Ramos (cell line): Measurements from ENCODE around the gene SEMA4A.
"Not testable (repeated sequence)": the region's sequence is repeated elsewhere in the genome, so short reads cannot be mapped to it uniquely, and the experiment has no call there.

Source experiments
- in situ Hi-C: fragments of 300-500 bp; cut with MboI; formaldehyde crosslinking; loops from one replicate; pipeline ENCODE4 v1.14.3; 2022; ENCODE audit warnings: low sequenced_read_pairs; ENCODE audit not compliant: unreplicated experiment

Gene SEMA4A

GRCh38 chr1:156118177-156118868 is 35.1 kb upstream of the SEMA4A start:
- in situ Hi-C loops = no loop called here

- in situ Hi-C loops = no loop called here
Observed at GRCh38 chr1:156119503-156120209, 33.7 kb upstream of the SEMA4A start.

DNA sequence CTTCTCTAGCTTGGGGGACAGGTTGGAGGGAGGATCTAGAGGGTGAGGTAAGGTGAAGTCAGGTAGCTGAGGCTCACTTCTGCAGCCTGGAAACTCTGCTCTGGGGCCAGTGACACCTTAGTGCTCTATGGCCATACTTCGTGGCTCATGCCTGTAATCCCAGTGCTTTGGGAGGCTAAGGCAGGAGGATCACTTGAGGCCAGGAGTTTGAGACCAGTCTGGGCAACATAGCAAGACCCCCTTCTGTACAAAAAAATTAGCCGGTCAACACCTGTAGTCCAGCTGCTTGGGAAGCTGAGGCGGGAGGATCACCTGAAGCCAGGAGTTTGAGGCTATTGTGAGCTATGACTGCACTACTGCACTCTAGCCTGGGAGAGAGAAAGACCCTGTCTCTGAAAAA is 33.1 kb upstream of the SEMA4A start:
- in situ Hi-C loops = no loop called here

GRCh38 chr1:156121005-156121404 is 32.4 kb upstream of the SEMA4A start:
- in situ Hi-C loops = not testable (repeated sequence)

DNA sequence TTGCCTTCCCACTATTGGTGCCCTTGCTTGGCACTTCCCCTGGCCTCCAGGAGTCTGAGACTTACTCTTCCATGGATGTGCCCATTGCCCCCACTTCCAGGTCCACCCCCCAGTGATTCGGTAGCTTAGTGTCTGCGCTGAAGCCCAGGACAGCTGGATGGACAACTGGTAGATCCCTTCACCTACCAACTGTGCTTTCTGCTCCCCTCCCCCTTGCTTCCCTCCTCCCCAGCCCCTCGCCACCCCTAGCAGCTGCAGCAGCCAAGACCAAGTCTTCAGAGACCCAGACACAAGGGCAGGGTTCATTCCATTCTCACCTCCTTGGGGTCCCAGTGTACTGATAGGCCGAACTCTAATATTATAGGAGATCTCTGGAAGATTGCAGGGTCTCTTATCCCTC is 31.9 kb upstream of the SEMA4A start:
- in situ Hi-C loops = no loop called here

GRCh38 chr1:156122086-156122485 is 31.3 kb upstream of the SEMA4A start:
- in situ Hi-C loops = no loop called here

GRCh38 chr1:156122519-156123355 is 30.6 kb upstream of the SEMA4A start:
- in situ Hi-C loops = no loop called here

GRCh38 chr1:156123356-156124196 is 29.8 kb upstream of the SEMA4A start:
- in situ Hi-C loops = no loop called here

- in situ Hi-C loops = no loop called here
Observed at GRCh38 chr1:156124557-156125483, 28.6 kb upstream of the SEMA4A start.

DNA sequence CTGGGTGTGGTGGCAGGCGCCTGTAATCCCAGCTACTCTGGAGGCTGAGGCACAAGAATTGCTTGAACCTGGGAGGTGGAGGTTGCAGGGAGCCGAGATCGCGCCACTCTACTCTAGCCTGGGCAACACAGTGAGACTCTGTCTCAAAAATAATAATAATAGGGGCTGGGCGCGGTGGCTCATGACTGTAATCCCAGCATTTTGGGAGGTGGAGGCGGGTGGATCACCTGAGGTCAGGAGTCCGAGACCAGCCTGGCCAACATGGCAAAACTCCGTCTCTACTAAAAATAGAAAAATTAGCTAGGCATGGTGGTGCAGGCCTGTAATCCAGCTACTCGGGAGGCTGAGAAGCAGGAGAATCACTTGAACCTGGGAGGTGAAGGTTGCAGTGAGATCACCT is 27.8 kb upstream of the SEMA4A start:
- in situ Hi-C loops = not testable (repeated sequence)

DNA sequence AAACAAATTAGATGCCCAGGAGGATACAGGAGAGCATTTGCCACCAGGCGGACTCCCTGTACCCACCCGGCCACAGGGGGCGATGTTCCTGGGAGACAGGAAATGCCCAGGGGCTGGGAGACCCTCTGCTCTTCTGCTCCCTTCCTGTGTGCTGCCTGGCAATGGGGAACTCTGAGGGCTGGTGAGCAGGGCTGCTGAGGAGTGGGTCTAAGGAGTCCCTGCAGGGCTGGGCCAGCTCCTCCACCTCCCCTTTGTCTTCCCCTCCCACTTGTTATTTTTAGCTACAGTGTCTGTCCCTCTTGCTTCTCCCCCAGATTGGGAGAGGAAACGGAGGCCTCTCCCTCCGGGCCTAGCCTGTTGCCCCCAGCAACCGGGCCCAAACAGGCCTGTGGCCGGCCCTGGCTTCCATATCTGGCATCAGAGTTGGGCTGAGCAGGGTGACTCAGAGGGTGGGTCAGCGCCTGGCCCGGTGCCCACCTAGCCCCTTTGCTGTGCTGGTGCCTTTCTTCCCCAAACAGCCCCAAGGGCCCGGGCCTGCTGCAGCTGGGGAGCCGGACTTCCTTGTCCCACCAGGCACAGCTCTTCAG is 27.2 kb upstream of the SEMA4A start:
- in situ Hi-C loops = no loop called here

DNA sequence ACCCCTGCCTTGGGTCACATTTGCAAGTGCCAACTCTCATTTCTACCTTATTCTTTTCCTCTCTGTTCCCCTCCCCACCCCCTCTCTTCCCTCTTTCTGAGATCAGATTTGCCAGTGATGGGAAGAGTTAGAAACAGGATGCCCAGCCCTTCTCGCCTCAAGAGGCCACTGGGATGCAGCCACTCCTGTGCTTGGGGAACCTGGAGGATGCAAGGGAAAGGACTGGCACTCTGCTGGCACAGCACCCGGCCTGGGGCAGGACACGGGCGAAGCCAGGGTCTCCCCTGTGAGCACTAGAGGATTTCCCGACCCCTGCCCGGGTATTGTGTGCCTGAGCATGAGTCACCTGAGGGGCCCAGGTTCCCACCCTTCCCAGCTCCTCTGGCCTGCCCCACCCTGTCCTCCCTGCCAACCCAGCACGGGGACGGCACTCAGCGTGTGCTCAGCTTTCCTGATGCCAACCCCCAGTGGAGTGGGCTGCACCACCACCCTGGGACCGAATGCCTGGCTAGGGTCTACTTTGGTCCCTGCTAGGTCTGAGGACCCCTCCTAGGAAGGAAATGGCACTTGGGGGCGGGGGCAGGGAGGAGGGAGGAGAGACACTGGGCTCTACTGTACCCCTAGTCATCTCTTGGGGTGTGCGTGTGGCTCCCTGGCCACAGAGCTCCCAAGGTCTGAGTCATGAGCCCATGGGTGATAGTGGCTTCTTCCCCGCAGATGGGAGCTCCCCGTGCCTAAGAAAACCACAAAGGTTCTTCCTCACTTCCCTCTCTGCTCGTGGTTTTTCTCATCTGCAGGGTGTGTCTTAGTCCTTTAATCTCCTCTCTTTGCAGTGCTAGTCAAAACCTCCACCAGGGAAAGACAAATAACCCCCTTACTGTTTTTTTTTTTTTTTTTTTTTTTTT is 26.5 kb upstream of the SEMA4A start:
- in situ Hi-C loops = no loop called here

DNA sequence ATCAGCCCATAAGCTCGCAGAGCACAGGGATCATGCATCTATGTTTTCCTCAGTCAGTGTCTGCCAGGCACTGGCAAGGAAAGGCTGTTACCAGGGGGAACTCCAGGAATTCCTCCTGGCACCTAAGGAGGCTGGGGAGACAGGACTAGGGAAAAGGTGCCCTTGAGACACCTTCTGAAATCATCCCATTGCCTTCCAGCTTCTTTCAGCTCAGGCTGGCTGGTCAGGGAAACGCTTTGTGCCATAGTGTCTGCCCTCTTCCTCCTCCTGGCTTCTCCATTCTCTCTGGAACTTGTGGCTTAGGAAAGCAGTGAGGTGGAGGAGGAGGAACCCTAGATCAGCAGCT is 25.1 kb upstream of the SEMA4A start:
- in situ Hi-C loops = no loop called here

GRCh38 chr1:156128654-156129597 is 24.5 kb upstream of the SEMA4A start:
- in situ Hi-C loops = no loop called here

DNA sequence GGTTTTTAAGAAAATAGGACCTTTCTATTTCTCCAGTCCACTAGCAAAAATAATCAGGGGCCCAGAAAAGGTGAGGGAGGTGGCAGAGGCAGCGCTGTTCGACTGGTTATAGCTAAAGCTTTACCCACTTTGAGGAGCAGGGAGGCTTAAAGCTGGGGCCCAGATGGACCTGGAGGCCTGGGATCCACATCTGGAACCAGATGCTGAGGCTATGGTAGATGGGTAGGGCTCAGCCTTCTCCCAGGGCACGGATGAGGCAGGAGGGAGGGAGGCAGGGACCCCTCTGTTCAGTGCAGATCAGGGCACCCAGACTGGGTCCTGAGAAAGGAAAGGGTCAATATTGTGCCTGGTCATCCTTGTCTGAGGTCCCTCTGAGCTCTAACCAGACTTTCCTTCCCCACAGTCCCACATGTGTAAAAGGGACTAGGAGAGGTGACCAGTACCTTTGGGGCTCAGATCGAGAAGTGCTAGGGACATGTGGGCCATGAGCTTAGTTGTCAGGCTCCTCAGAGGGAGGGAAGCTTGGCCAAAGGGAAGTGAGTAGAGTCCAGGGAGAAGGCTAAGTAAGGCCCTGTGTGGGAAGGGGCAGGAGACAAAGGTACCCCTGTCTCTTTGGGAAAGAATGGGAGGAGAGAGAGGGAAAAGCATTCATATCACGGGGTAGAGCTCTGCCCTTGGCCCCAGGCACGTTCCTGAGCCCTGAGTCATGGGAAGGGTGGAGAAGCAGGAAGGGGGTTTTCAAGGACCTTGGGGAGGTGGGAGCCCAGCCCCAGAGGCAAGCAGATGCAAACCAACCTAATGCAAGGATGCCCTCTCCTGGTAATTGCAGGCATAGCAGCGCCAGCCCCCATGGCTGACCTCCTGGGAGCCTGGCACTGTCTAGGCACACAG is 23.5 kb upstream of the SEMA4A start:
- in situ Hi-C loops = loop anchor here (5.0 kb wide), 1 partner anchor 38 kb away; no protein-coding TSS in a partner anchor

DNA sequence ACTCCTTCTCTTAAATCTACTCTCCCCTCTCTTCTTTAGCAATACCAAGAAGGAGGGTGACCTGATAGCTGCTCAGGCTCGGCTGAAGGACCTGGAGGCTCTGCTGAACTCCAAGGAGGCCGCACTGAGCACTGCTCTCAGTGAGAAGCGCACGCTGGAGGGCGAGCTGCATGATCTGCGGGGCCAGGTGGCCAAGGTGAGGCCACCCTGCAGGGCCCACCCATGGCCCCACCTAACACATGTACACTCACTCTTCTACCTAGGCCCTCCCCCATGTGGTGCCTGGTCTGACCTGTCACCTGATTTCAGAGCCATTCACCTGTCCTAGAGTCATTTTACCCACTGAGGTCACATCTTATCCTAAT is 22.8 kb upstream of the SEMA4A start:
- in situ Hi-C loops = loop anchor here (5.0 kb wide), 1 partner anchor 38 kb away; no protein-coding TSS in a partner anchor
